Stimulated activated CD4-positive, alpha-beta T cell treated with anti-CD3 and anti-CD28 coated beads, Interleukin-4, amount 100 ng/mL, for 4 hours (primary cell): ENCODE measurements around the gene EEF1AKMT2.

Source experiments
- DNase-seq, 2 experiments: peaks; one replicate each; pipeline ENCODE4 v3.0.0-alpha.2; 2020

EEF1AKMT2 gene

DNA sequence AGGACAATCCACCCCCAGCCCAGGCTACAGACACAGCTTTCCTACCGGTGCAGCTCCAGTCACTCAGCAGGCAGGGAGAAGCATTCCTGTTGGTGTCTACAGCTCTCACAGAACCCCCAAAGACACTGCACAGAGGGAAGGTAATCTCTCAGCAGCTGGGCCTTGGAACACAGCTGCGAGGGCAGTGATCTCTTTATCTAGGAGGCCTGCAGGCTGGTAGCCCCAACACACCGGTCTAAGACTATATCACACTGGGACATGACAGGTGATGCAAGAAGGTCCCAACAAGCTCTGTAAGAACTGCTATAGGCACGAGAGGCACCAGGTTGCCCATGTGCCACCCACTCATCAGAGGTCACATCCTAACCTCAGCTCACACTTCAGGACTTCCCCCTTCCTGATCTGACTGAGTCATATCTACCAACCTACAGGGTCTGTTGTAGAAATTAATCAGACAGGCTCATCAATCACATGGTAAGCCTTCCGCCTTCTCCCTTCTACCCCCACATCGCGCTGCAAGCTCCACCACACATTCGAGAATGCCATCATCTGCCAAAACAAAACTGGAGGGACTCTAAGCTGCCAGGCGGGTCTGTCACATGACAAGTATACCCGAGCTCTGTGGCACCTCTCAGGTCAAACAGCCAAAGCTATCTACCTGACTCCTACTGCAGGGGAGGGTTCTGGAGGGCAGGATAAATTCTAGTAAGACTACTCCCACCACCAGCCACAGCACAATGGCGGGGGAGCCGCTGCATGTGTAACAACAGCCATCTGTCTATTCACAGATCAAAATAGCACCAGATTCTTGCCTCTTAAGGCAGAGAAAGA is 73.6 kb downstream of the EEF1AKMT2 start:
- DNase-seq: peak; percentile 56 to 88

DNA sequence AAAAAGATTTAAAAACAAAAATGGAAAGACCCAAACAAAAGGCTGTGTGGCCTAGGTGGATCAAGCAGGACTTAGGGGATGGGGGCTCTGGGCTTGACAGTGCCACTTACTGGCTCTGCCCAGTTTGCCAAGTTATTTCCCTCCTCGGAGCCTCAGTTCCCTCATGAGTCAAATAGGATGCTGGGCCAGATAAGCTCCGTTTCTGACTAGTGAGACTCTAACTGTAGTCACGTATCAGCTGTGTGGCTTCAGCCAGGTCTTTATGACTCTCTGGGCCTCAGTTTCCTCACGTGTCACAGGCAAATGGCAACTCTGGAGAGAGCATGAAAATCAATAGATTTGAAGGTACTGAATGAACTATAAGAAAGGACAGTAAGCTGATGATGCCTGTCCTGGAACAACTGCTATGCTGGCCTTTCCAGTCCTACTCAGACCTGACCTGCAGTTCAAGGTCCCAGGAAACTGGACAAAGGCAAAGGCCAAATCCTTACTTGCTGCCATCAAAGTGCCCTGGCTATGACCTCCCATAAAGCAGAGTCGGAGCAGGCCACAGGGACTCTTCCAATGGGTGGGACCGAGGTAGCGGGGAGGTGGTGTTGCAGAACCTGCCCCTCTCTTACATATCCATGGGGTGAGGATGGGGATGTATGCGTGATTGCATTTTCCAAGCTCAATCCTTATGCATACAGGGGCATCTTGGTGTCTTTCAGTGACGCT is 74.5 kb downstream of the EEF1AKMT2 start:
- no peak for DNase-seq

DNA sequence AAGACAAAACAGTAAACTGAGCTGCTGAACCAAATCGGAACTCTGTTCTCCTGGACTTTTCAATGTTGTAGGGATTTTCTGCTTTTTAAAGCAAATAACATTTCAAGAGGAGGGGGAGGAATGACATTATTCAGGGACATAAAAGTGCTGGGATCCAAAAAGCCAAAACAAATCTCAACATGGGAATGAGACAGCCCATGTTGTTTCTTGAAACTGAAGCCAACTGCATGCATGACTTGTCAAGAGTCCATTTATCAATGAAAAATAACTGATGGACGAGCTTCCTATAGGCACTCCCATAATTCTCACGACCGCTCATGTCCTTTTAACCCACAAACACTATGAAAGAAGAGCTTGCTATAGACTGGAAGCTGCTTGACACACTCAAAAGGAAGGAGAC is 75.3 kb downstream of the EEF1AKMT2 start:
- no peak for DNase-seq

DNA sequence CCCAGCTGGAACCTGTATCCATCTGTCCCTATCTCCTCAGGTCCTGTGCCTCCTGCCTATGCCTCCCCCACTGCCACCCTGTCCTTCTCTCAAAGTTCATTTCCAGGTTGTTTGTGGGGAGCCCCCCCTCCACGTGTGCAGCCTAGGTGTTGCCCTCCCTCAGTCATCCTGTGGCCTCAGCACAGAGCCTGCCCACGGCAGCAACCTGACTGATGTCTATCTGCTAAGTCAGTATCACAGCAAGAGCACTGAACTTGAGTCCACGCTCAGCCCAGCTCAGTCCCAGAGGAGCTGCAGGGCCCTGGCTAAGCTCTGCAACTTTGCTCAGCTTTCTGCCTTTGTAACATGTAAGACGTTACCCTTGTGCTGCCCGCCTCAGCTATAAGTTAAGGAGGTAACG is 76.2 kb downstream of the EEF1AKMT2 start:
- no peak for DNase-seq

DNA sequence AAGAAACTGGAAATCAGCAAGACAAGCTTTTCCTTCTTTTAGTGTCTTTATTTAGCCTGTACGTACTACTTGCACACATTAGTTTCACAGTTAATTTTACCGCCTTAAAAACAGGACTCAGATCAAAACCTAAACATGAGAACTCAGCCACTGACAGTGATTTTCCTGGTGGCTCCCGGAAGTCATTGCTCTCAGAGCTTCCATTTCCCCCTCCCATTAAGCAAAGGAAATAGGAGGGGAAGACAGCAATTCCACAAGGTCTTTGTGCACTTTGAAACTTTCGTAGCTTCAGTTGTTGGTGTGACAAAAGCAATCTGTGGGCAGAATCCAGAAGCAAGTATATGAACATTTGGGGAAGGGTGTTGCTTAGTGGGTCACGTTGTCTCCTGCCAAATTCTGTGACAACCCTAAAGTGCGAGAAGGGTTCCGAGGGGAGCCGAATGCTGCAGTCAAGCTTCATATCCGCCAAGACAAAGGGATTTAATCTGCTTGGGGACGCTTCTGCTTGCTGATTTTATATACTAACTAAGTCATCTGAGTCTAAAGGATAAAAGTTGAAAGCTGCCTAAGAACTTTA is 77.9 kb downstream of the EEF1AKMT2 start:
- DNase-seq: no peak

DNA sequence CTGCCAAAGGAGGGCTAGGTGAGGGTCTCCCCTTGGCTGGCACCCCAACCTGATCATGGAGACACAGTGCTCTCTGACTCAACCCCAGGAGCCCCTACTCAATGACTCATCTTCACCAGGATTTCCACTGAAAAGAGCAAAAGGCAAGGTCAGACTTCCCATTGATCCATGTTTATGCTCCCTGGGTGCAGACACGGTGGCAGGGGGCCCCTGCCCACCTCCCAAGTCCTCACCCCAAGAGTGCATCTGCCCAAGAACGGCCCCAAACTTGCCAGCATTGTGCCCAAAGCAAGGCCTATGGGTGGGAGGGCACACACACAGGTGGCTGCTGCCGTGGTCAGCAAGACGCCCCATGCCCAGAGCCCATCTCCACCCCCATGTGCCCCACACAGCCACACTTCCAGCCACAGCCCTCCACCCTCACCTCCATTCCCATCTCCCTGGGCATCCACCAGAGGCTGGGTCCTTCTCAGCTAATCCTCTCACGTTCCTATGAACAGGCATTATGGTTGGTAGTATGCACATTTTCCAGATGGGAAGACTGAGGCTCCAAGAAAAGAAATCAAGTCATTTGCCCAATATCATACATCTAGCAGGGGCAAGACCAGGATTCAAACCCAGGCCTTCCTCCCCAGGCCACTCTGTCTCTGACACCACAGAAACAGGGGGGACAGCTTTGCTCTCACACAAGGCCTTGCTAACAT is 78.8 kb downstream of the EEF1AKMT2 start:
- DNase-seq: no peak

DNA sequence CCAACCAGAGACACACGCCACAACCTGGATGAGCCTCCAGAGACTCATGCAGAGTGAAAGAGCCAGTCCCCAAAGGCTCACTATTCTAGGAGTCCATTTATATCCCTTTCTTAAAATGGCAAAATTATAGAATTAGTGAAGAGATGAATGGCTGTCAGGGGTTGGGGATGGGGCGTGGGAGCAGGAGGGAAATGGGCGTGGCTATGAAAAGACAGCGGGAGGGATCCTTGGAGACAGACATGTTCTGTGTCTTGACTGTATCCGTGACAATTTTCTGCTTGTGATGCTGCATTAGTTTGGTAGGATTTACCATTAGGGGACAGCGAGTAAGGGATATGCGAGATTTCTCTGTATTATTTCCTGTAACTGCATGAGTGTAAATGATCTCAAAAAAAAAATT is 80.5 kb downstream of the EEF1AKMT2 start:
- DNase-seq: no peak

DNA sequence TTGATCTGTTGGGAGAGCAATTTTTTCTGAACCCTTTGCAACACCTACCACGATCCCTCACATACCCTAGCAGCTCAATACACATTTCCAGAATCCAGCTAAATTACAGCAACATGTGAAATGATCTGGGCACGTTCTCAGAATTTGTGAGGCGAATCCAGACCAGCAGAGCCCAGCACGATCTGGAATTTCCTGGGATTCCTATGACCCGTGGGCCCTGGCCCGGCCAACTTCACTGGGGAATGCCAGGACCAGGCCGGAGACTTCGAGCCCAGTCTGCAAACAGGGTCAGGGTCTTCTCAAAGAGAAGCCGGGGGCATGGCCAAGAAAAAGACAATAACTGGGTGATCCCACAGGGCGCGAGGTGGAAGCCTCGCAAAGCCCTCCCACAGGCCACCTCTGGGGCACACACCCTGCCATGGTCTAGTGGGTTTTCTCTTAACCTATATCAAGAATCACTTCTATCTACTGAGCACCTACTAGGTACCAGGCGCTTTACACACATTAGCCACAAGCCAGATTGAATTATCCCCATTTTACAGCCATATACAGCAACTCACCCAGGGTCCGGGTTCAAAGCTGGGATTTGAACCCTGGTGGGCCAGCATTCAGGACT is 81.3 kb downstream of the EEF1AKMT2 start:
- no peak for DNase-seq

DNA sequence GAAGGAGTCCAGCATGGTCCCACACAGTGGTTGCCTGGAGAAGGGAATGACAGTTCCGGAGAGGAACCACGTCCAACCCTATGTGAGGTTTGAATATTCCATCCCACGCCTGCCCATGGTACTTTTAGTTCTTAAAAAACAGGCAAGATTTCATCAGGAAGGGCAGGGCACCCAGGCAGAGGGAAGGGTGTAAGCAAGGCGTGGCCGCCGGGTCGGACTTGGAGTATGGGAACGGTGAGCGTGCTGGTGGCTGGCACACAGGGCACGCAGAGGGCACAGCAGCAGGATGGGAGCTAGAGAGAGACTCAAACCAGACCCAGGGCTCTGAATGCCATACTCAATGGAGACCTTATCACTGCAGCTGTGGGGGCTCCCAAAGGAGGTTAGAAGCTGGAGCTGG is 81.8 kb downstream of the EEF1AKMT2 start:
- no peak for DNase-seq

DNA sequence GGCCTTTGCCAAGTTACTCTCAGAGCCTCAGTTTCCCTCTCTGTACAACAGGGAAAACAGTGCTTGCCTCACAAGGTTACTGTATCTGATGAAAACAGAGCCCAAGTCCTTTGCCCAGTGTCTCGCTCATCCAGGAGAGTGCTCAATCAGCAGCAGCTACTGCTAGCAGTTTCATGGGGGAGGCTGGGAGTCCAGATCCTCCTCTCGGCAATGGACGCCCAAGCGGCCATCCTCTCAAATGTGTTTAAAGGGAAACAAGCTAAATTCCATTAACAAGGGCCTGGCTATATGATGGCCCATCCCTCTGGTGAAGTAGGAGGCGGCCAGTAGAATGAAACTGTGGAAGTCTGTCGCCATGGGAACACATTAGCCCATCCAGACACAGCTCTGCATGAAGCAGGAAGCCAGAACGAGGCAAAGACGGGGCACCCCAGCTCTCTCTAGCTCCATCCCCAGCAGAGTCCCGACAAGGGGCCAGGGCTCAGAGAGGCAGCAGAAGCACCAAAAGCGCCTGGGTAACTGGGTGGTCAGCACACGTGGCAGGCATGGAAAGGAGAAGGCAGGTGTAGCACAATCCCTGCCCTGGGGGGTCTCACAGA is 82.7 kb downstream of the EEF1AKMT2 start:
- DNase-seq: no peak

DNA sequence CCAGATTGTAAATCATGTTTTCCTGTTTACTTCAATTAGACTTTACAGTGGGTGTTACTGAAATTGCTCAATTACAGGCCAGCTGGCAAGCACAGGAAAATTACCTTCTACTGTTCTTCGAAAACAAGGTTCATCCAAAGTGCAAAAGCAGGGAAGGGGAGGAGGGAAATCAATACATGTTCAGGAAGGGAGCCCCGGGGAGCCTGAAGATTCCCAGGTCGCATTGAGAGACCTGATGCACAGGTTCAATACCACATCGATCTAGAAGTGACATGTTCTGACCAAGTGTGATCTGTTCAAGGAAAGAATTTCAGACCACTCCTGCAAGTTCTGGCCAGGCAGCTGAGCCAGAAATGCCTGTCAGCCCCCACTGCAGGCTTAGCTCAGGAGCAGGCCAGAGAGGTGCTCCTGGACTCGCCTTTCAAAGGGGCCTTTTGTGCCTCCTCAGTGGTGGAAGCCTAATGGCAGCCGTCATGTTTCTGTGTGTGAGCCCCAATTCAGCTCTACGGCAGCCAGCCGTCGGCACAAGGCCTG is 83.4 kb downstream of the EEF1AKMT2 start:
- DNase-seq: no peak
